Stomach (tissue), 4 donors: Measurements from ENCODE around the gene SLCO6A1.

Experiments
- EP300 ChIP-seq: sonication (generic); formaldehyde crosslinking; IDR thresholded peaks from one replicate; pipeline ENCODE4 v1.6.1; 2017; ENCODE audit warnings: antibody characterized with exemption
- POLR2A ChIP-seq, 4 donors: fragments of 450-650 bp; IDR thresholded peaks; one replicate each; pipeline ENCODE4 v1.6.1; 2016; ENCODE audit warnings: antibody characterized with exemption in 4 of 4, control low read depth in 2 of 4, mild to moderate bottlenecking in 1 of 4, moderate library complexity in 1 of 4
- TF ChIP-seq, protein P1 (sequence below), 7 experiments: fragments of 450-650 bp in 4 of 7; fragments of 200-600 bp in 3 of 7; sonication (generic) in 3 of 7; IDR thresholded peaks; one replicate each; pipeline ENCODE4 v1.5.1; 2016 to 2019; ENCODE audit warnings: antibody characterized with exemption in 7 of 7, control low read depth in 2 of 7, mild to moderate bottlenecking in 1 of 7

GRCh38 chr5:102545175-102545574 is 46.4 kb upstream of the SLCO6A1 start:
- TF ChIP-seq, protein P1, sequence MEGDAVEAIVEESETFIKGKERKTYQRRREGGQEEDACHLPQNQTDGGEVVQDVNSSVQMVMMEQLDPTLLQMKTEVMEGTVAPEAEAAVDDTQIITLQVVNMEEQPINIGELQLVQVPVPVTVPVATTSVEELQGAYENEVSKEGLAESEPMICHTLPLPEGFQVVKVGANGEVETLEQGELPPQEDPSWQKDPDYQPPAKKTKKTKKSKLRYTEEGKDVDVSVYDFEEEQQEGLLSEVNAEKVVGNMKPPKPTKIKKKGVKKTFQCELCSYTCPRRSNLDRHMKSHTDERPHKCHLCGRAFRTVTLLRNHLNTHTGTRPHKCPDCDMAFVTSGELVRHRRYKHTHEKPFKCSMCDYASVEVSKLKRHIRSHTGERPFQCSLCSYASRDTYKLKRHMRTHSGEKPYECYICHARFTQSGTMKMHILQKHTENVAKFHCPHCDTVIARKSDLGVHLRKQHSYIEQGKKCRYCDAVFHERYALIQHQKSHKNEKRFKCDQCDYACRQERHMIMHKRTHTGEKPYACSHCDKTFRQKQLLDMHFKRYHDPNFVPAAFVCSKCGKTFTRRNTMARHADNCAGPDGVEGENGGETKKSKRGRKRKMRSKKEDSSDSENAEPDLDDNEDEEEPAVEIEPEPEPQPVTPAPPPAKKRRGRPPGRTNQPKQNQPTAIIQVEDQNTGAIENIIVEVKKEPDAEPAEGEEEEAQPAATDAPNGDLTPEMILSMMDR (IDR thresholded peaks at IDR 0.05) = no peak
- TF ChIP-seq POLR2A (IDR thresholded peaks at IDR 0.05) = no peak
- no peak for TF ChIP-seq EP300
